HG03196 (cell line): ENCODE results near the gene HSFX1.

Experiments
- ATAC-seq: cut with Tn5 transposase; IDR thresholded peaks from one replicate; pipeline ENCODE4 v1.9.1; 2021; ENCODE audit not compliant: unreplicated experiment

HSFX1 gene

GRCh38 chrX:149804102-149804501 is 30.2 kb downstream of the HSFX1 start:
- no peak for ATAC-seq

DNA sequence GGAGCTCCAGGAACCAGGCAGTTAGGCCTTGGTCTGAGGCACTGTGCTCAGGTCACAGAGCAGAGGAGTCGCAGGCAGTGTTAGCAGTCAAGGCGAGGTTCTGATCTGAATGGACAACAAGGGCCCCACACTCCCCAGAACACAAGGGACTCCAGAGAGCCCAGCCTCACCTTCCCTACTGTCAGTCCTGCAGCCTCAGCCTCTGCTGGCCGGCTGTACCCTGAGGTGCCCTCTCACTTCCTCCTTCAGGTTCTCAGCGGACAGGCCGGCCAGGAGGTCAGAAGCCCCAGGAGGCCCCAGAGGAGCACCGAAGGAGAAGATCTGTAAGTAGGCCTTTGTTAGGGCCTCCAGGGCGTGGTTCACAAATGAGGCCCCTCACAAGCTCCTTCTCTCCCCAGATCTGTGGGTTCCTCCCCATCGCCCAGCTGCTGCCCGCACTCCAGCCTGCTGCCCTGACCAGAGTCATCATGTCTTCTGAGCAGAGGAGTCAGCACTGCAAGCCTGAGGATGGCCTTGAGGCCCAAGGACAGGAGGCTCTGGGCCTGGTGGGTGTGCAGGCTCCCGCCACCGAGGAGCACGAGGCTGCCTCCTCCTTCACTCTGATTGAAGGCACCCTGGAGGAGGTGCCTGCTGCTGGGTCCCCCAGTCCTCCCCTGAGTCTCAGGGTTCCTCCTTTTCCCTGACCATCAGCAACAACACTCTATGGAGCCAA is 34.0 kb downstream of the HSFX1 start:
- ATAC-seq = no peak

- ATAC-seq = no peak
These were observed 44.8 kb downstream of the HSFX1 start for GRCh38 chrX:149818652-149819051.

DNA sequence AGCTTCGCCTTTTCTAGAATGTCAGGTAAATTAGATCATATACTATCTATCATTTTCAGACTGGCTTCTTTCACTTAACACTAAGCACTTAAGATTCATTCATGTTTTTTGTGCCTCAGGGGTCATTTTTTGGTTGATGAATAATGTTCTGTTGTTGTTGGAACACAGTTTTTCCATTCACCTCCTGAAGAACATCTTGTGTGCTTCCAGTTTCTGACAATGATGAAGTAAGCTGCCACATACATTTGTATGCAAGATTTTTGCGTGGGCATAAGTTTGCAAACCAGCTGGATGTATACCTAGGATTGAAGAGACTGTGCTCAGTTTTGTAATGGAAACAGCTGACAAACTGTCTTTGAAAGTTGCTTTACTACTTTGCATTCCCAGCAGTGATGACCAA is 45.5 kb downstream of the HSFX1 start:
- no peak for ATAC-seq

DNA sequence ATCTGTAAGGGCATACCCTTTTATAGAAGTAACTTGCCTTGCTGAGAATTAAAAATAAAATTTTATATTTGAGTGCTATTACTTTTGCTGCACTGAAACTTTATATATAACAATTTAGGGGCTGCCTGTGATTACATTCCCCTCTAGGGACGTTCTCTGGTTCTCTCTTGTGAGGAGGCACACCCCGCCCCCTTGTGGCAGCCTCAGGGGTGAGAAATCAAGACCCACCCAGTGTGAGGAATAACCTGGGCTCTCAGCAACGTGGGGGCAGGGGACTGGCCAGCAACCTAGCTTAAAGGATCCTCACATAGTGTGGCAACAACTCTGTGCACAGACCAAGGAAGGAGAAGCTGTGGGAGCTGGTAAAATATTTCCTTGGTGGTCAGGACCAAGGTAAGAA is 51.6 kb downstream of the HSFX1 start:
- ATAC-seq = no peak
